Activated CD4-positive, alpha-beta T cell treated with anti-CD3 and anti-CD28 coated beads for 36 hours (primary cell): ENCODE measurements around the gene DDIT4L. TPM values are rescaled to one million over a fixed set of nuclear protein-coding genes. Genes with fewer than 3 reads are reported as not detected.
A peak's percentile ranks its signal among the peaks of the same experiment; 100 is the strongest.
"Not testable (repeated sequence)": the region's sequence is repeated elsewhere in the genome, so short reads cannot be mapped to it uniquely, and the experiment has no call there.

Source experiments
- ATAC-seq: fragments of 200-7000 bp; cut with Tn5 transposase; one replicate; pipeline ENCODE4 v1.10.0; 2021; ENCODE audit warnings: mild to moderate bottlenecking, moderate library complexity
- CTCF ChIA-PET: fragments of 350-600 bp; sonication (Branson Sonifier 250); formaldehyde crosslinking; loops from one replicate; lab custom pipeline; 2021; ENCODE audit warnings: antibody characterized with exemption; lab: Charles Lee
- POLR2A ChIA-PET: fragments of 350-600 bp; sonication (Branson Sonifier 250); formaldehyde crosslinking; loops from one replicate; lab custom pipeline; 2021; ENCODE audit warnings: antibody characterized with exemption, inconsistent platforms; lab: Charles Lee
- DNase-seq: peaks from one replicate; pipeline ENCODE4 v3.0.0-alpha.2; 2020
- H3K27ac Mint-ChIP-seq: one replicate; pipeline ENCODE4 v1.8.0; 2021; ENCODE audit warnings: mixed read lengths
- H3K27me3 Mint-ChIP-seq: one replicate; pipeline ENCODE4 v1.8.0; 2021; ENCODE audit warnings: mixed read lengths
- H3K36me3 Mint-ChIP-seq: one replicate; pipeline ENCODE4 v1.8.0; 2021; ENCODE audit warnings: low read depth, mixed read lengths
- H3K4me1 Mint-ChIP-seq: one replicate; pipeline ENCODE4 v1.8.0; 2021; ENCODE audit warnings: mixed read lengths
- H3K4me3 Mint-ChIP-seq: one replicate; pipeline ENCODE4 v1.8.0; 2021; ENCODE audit warnings: mild to moderate bottlenecking, moderate library complexity, mixed read lengths
- H3K9me3 Mint-ChIP-seq: one replicate; pipeline ENCODE4 v1.8.0; 2021; ENCODE audit warnings: low read depth, mixed read lengths
- intact Hi-C, 2 experiments: fragments of 100-400 bp; cut with DNase I in 1 of 2; cut with micrococcal nuclease in 1 of 2; formaldehyde crosslinking; loops; one replicate each; pipeline versions ENCODE4 v1.14.2 to v1.15.1; 2022 to 2024; cut with DNase I, micrococcal nuclease
- total RNA-seq, 2 experiments: library from RNA; stranded (reverse); gene quantifications; one replicate each; pipeline ENCODE4 v1.2.3, GENCODE V29; 2021

Gene DDIT4L, protein sequence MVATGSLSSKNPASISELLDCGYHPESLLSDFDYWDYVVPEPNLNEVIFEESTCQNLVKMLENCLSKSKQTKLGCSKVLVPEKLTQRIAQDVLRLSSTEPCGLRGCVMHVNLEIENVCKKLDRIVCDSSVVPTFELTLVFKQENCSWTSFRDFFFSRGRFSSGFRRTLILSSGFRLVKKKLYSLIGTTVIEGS
- under 1 TPM; 0.60 to 0.75 TPM for total RNA-seq

DNA sequence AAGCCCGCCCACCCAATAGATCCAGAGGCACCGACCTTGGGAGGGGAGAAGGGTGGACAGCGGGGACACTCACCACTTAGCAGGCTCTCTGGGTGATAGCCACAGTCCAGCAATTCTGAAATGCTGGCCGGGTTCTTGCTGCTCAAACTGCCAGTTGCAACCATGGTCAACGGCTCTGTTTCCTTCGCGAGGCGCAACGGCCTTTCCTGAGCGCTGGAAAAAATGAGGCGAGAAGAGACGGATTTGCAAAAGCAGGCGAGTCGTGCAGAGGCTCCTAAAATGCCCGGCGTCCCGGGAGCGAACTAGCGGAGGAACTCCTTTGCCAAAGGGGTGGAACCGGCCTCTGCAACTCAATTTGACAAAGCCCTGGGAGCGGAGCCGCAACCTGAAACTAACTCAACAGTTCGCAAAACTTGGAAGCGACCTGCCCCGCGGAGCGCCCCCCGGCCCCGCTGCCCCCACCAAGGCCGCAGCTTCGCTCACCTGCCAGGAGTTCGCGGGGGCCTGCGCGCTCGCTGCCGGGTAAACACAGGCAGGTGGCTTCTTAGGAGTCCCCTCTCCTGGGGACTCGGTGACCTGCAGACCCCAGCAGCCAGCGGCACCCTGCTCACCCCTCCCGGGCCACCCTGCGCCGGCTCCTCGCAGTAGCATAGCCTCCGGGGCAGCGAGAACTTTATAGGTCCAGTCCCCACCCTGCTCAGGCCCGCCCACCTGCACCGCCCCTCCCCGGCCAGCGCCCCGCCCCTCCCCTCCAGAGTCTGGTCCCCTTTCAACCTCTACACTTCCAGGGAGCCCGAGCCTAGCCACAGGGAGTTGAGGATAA lies at the start of gene DDIT4L:
DDIT4L (minus strand) TSS at position 649 of the 823 bp plus-strand sequence; CDS start at position 164, 485 bp downstream.
- Mint-ChIP-seq H3K4me3 (peak within 1 kb of the TSS; percentile 60), H3K36me3 (no peaks in the 10 kb centered on the region), H3K4me1 (peaks cover 17% of the 10 kb centered on the region), H3K27me3 (peaks cover 36% of the 10 kb centered on the region), H3K9me3 (no peaks in the 10 kb centered on the region), H3K27ac (no peak within 1 kb of the TSS)
- CTCF ChIA-PET = interaction anchor here (1.4 kb wide), 1 partner anchor 16 kb away, joined by 3 read pairs; no protein-coding TSS in a partner anchor
- DNase-seq = peak; percentile 31
- intact Hi-C loops = no loop called here
- peak; percentile 58 for ATAC-seq
- POLR2A ChIA-PET = no interaction called here

DNA sequence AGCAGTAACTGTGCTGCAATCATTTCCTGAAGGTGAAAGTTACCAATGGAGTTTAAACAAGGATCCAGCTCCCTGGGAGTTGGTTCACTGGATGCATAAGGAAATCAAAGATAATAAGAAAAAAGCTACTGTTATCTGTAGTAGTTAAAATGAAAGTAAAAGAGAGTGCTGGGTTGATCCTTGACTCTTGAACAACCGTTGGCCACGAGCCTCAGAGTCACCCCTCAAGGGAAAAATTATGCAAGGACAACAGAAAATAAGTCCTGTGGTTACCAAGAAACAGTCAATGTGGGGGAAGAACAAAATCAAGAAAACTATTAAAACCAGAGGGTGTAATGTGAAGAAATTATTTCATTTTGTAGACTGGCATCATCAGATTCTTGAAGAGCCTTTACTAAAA lies 49.7 kb upstream of the DDIT4L start:
- Mint-ChIP-seq H3K36me3 (no peaks in the 10 kb centered on the region), H3K9me3 (no peaks in the 10 kb centered on the region), H3K4me3 (no peak overlapping the region), H3K27ac (no peak overlapping the region), H3K4me1 (peaks cover 3% of the 10 kb centered on the region), H3K27me3 (peaks cover 10% of the 10 kb centered on the region)
- ChIA-PET CTCF (no interaction called here), POLR2A (no interaction called here)
- no peak for DNase-seq
- ATAC-seq = no peak
- intact Hi-C loops = no loop called here

DNA sequence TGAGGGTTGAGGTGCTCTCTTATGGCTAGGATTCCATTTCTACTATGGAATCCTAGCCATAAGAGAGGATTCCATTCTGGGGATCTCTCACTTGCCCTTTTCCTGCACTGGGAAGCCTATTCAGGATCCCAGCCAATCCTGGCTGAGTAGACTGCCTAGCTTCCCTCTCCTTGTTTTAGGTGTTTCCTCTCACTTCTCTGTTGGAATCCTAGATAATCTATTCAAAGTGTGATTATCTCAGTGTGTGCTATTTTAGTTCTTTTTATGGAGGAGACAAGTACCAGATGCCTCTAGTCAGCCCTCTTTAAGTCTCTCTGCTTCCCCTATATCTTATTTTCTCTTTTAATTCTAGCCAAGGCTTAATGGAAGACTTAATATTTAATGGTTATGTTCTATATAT lies 34.5 kb upstream of the DDIT4L start:
- Mint-ChIP-seq H3K9me3 (peaks cover 14% of the 10 kb centered on the region), H3K27me3 (no peaks in the 10 kb centered on the region), H3K27ac (no peak overlapping the region), H3K4me1 (no peaks in the 10 kb centered on the region), H3K4me3 (no peak overlapping the region), H3K36me3 (peaks cover 2% of the 10 kb centered on the region)
- ATAC-seq (no peak), DNase-seq (no peak)
- intact Hi-C loops = no loop called here
- ChIA-PET POLR2A (no interaction called here), CTCF (no interaction called here)

DNA sequence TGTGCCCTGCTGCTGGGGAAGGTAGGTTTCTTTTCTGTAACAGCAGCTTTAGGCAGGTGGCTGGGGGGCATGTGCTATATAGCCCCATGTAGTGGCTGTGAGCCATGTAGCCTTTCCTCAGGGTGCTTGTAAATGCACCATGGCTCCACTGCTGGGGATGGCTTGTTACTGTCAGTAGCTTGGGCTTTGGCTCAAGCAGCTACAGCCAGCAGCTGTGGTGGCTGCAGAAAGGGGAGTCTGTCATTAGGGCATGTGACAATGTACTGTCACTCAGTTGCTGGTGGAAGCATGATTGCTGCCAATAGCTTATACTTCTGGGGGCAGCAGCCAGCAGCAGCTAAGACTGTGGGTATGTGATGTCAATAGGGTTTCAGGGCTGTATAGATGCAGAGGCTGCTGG lies 33.9 kb upstream of the DDIT4L start:
- H3K36me3 Mint-ChIP-seq = peaks cover 2% of the 10 kb centered on the region
- no peak for DNase-seq
- H3K4me3 Mint-ChIP-seq = no peak overlapping the region
- no peak for ATAC-seq
- H3K4me1 Mint-ChIP-seq = no peaks in the 10 kb centered on the region
- H3K9me3 Mint-ChIP-seq = peaks cover 14% of the 10 kb centered on the region
- ChIA-PET CTCF (interaction anchor here (0.5 to 0.6 kb wide), 2 partner anchors 131 to 215 kb away, joined by 3 to 4 read pairs; no protein-coding TSS in a partner anchor), POLR2A (no interaction called here)
- no peaks in the 10 kb centered on the region for H3K27me3 Mint-ChIP-seq
- no peak overlapping the region for H3K27ac Mint-ChIP-seq
- intact Hi-C loops = no loop called here

DNA sequence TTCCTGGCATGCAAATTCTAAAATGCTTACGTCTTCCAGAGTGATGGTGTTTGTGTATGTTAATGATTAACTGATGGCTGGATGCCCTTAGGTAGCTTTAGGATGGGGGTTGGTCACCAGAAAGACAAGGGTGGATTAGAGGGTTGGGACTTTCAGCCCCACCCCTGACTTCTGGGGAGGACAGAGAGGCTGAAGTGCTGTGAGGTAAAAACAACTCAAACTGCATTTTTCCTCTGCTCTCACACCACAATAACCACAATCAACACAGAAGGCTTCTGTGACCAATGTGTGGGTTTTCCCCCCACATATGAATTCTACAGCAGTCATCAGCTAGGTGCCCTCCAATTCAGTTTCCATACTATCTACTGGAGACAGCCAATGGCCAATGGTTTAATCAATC lies 18.7 kb upstream of the DDIT4L start:
- peaks cover 3% of the 10 kb centered on the region for H3K4me1 Mint-ChIP-seq
- ChIA-PET POLR2A (no interaction called here), CTCF (no interaction called here)
- no peak overlapping the region for H3K4me3 Mint-ChIP-seq
- peak; percentile 76 for ATAC-seq
- H3K27ac Mint-ChIP-seq = no peak overlapping the region
- no peaks in the 10 kb centered on the region for H3K9me3 Mint-ChIP-seq
- no peaks in the 10 kb centered on the region for H3K36me3 Mint-ChIP-seq
- no peak for DNase-seq
- H3K27me3 Mint-ChIP-seq = peaks cover 13% of the 10 kb centered on the region
- intact Hi-C loops = no loop called here

DNA sequence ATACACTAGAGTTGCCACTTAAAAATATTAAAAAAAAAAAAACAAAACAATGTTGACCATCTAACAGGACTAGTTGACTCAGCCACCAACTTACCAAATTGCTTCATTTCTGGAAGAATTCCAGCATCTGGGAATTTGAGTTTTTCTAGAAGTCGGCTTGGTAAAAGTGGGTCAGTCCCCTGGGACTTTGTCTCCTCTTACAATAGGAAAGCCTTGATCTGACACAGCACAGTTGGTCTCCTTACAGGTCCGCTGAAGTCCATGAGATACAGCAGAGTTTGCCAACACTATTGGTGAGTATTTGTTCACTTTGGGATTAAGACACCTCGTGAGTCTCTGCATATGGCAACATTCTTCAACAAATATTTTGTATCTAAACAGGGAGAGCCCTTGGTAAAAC lies 18.2 kb upstream of the DDIT4L start:
- CTCF ChIA-PET = no interaction called here
- Mint-ChIP-seq H3K9me3 (no peaks in the 10 kb centered on the region), H3K27ac (no peak overlapping the region), H3K36me3 (no peaks in the 10 kb centered on the region), H3K4me3 (no peak overlapping the region), H3K4me1 (peaks cover 3% of the 10 kb centered on the region), H3K27me3 (peaks cover 13% of the 10 kb centered on the region)
- POLR2A ChIA-PET = interaction anchor here (0.5 kb wide), 1 partner anchor 282 kb away, joined by 4 read pairs; no protein-coding TSS in a partner anchor
- no peak for ATAC-seq
- intact Hi-C loops = no loop called here
- DNase-seq = no peak

DNA sequence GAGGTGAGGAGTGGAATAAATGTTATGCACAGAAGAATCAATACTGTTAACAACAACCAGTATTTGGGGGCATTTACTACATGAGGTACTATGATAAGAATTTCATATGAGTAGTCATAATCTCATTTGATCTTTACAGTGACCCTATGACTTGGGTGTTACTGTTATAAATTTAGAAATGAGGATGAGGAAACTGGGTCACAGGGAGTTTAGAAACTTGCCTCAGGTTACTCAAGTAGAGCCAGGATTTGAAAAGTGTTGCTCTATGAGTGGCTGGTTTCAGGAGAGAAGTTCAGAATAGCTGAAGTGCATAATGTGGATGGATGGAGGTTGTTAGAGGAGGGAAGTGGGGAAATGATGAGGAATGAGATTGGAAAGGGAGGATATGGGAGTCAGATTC lies 16.6 kb upstream of the DDIT4L start:
- DNase-seq (no peak), ATAC-seq (no peak)
- Mint-ChIP-seq H3K9me3 (no peaks in the 10 kb centered on the region), H3K27me3 (peaks cover 13% of the 10 kb centered on the region), H3K4me1 (peaks cover 3% of the 10 kb centered on the region), H3K4me3 (no peak overlapping the region), H3K27ac (no peak overlapping the region), H3K36me3 (no peaks in the 10 kb centered on the region)
- intact Hi-C loops = no loop called here
- ChIA-PET POLR2A (no interaction called here), CTCF (no interaction called here)

DNA sequence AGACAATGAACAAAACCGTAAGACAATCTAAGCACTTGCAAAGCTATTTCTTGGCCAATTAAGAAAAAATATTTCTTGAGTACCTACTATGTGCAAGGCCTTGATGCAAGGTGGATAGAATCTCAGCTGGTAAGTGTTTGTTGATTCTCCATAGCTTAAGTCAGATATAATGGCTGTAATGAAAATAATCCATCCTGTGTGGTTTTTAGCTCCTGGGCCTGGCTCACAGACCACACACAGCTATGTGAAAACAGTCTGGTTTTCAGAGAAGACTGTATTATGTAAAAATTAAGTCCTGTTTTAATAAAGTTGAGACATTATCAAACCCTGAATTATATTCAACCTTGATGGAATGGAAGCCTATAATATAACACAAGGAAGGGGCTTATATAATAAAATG lies 7.8 kb upstream of the DDIT4L start:
- Mint-ChIP-seq H3K27ac (no peak overlapping the region), H3K27me3 (peaks cover 2% of the 10 kb centered on the region), H3K9me3 (no peaks in the 10 kb centered on the region), H3K4me1 (no peaks in the 10 kb centered on the region), H3K4me3 (no peak overlapping the region), H3K36me3 (no peaks in the 10 kb centered on the region)
- ATAC-seq (no peak), DNase-seq (no peak)
- CTCF ChIA-PET = interaction anchor here (0.6 to 1.2 kb wide), 4 partner anchors 9 to 105 kb away, joined by 3 to 5 read pairs (median 4); no protein-coding TSS in a partner anchor
- POLR2A ChIA-PET = no interaction called here
- intact Hi-C loops = no loop called here

DNA sequence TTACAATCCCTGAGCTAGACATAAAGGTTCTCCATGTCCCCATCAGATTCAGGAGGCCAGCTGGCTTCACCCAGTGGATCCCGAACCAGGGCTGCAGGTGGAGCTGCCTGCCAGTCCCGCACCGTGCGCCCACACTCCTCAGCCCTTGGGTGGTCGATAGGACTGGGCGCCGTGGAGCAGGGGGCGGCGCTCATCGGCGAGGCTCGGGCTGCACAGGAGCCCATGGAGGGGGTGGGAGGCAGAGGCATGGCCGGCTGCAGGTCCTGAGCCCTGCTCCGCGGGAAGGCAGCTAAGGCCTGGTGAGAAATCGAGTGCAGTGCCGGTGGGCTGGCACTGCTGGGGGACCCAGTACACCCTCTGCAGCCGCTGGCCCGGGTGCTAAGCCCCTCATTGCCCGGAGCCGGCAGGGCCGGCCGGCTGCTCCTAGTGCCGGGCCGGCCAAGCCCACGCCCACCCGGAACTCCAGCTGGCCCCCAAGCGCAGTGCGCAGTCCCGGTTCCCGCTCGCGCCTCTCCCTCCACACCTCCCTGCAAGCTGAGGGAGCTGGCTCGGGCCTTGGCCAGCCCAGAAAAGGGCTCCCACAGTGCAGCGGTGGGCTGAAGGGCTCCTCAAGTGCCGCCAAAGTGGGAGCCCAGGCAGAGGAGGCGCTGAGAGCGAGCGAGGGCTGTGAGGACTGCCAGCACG lies 6.3 kb upstream of the DDIT4L start:
- H3K4me1 Mint-ChIP-seq, H3K4me3 Mint-ChIP-seq, H3K27ac Mint-ChIP-seq, POLR2A ChIA-PET, intact Hi-C loops, DNase-seq, H3K9me3 Mint-ChIP-seq, H3K36me3 Mint-ChIP-seq, ATAC-seq, H3K27me3 Mint-ChIP-seq: not testable (repeated sequence)
- CTCF ChIA-PET = interaction anchor here (1.1 to 1.2 kb wide), 2 partner anchors 8 to 103 kb away, joined by 4 to 5 read pairs; no protein-coding TSS in a partner anchor

DNA sequence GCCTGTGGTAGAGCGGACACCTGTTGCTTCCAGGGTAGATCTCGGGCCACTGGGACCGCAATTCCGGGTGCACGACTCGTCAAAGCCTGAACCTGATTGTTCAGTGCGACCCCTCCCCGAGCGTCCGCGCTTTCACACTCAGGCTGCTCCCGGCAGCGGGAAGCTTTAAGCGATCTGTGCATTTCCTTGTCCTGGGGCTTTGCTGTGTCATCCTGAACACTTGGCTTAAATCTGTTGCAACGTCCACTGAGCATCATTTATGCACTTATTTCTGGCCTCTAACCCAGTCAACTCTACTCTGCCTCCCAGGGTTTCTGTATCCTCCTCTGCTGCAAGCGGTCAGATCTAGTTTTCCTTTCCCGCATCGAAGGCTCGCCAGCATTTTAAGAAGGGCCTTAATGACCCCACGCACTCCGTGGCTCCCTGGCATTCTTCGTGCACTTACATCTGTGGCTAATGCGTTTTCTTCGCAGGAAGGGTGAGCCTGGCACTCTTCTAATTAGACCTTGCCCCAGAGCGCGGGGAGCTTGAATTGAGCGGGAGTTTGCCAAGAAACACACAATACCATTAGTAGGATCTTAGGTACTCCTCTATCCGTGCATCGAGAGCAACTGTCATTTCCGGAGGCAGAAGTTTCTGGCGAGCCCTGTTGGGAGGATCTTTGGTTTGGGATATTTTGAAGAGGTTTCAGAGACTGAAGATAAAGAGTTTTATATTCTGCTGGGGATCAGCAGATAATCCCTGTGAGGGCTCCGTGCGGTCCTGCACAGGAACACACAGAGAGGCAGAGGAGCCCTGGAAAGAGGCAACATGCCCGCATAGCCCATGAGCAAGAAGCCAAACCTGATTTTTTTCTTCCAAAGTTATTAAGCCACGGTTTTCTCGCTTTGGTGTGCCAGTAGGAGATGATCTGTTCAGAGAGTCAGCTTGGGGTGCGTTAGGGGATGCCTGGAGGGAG lies 654 bp upstream of the DDIT4L start:
- peaks cover 17% of the 10 kb centered on the region for H3K4me1 Mint-ChIP-seq
- intact Hi-C loops = no loop called here
- no peaks in the 10 kb centered on the region for H3K9me3 Mint-ChIP-seq
- ATAC-seq = no peak
- H3K36me3 Mint-ChIP-seq = no peaks in the 10 kb centered on the region
- ChIA-PET POLR2A (no interaction called here), CTCF (interaction anchor here (1.0 to 1.4 kb wide), 2 partner anchors 10 to 15 kb away, joined by 3 read pairs; no protein-coding TSS in a partner anchor)
- peak overlapping the region; percentile 60 for H3K4me3 Mint-ChIP-seq
- peaks cover 32% of the 10 kb centered on the region for H3K27me3 Mint-ChIP-seq
- no peak overlapping the region for H3K27ac Mint-ChIP-seq
- no peak for DNase-seq
